HG03064 (cell line): ENCODE data around the gene KRTAP2-1.
"Not testable (repeated sequence)": the region's sequence is repeated elsewhere in the genome, so short reads cannot be mapped to it uniquely, and the experiment has no call there.

Source experiments
- ATAC-seq: cut with Tn5 transposase; IDR thresholded peaks from one replicate; pipeline ENCODE4 v1.9.1; 2021; ENCODE audit warnings: low read depth; ENCODE audit not compliant: unreplicated experiment

Gene KRTAP2-1

GRCh38 chr17:41058741-41059140 lies 11.6 kb upstream of the KRTAP2-1 start:
- no peak for ATAC-seq

DNA sequence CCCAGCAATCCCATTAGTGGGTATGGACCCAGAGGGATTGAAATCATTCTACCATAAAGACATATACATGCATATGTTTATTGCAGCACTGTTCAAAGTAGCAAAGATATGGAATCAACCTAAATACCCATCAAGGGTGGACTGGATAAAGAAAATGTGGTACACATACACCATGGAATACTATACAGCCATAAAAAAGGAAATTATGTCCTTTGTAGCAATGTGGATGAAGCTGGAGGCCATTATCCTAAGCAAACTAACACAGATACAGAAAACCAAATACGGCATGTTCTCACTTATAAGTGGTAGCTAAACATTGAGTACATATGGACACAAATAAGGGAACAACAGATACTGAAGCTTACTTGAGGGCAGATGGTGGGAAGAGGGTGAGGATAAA lies 10.4 kb upstream of the KRTAP2-1 start:
- ATAC-seq = no peak

- not testable (repeated sequence) for ATAC-seq
Observed at GRCh38 chr17:41055130-41055529, 8.0 kb upstream of the KRTAP2-1 start, which contains the start of gene KRTAP2-2. TSS of gene KRTAP2-2 (minus strand) at chr17:41055230. CDS start at chr17:41055211, 19 bp downstream.

- ATAC-seq = not testable (repeated sequence)
Observed at GRCh38 chr17:41054556-41054955, 7.4 kb upstream of the KRTAP2-1 start.

DNA sequence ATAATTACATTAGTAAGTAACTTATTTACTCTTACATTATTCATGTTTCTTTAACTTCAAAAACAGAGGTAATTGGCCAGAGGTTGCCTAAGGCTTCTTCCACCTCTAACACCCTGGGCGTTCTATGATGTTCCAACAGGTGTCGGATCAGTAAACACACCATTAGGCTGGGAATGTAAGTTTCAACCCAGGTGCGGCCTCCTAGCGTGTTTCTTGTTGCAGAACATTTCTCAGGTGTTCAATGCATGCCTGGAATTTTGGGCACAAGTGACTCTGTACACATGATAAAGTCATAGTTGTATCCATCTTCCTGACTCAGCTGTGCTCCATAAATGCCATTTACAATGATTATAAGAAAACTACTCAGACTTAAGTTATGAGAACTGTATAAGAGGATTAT lies 6.9 kb upstream of the KRTAP2-1 start:
- no peak for ATAC-seq

GRCh38 chr17:41052566-41052965 lies 5.5 kb upstream of the KRTAP2-1 start:
- no peak for ATAC-seq

- no peak for ATAC-seq
Observed at GRCh38 chr17:41049110-41049509, 2.0 kb upstream of the KRTAP2-1 start.

DNA sequence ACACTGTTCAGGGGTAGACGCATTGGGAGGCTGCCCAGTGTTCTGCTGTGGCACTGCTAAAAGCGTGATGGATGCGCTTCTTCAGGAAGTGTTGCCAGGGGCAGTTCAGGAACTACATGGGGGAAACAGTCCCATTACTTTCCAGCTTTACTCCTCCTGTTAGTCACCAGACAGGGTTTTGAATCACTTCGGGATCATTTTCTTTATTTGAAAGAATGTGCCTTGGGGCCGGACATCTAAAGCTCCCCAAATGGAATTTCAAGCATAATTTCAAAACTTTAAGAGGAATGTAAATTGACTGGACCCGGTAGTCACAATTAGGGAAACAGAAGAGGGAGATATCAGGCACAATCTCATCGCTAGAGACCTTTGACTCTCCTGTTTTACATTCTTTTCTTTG lies 1.3 kb upstream of the KRTAP2-1 start:
- ATAC-seq = no peak

- no peak for ATAC-seq
Observed at GRCh38 chr17:41042953-41043352, 4.2 kb downstream of the KRTAP2-1 start.

DNA sequence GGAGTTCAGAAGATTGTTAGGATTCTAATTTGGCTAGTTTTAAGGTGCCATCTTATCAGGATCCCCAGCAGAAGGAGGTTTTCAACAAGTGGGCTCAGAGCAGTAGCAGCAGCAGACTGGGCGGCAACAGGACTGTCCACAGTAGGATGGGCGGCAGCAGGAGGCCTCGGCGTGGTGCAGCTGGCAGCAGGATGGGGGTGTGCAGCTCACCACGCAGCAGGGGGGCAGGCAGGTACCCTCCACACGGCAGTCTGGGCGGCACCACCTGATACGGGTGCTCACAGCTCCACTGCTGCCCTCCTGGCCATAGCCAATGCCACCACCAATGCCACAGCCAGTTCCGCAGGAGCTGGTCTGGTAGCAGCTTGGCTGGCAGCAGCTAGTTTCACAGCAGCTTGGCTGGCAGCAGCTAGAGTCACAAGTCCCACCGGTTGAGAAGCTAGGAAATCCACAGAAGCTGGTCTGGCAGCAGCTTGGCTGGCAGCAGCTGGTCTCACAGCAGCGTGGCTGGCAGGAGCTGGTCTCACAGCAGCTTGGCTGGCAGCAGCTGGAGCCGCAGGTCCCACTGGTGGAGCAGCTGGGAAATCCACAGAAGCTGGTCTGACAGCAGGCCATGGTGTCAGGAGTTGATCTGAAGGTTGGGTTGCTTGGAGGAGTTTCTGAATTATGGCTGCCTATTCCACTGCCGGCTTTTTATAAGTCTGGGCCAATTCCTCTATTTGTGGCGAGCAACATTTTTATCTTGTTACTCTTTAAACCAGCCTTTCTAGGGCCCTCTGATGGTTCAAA lies 6.1 kb downstream of the KRTAP2-1 start, which contains the start of gene KRTAP1-1:
KRTAP1-1 (minus strand) TSS at position 668 of the 789 bp plus-strand sequence; CDS start at position 615, 53 bp downstream.
- not testable (repeated sequence) for ATAC-seq

DNA sequence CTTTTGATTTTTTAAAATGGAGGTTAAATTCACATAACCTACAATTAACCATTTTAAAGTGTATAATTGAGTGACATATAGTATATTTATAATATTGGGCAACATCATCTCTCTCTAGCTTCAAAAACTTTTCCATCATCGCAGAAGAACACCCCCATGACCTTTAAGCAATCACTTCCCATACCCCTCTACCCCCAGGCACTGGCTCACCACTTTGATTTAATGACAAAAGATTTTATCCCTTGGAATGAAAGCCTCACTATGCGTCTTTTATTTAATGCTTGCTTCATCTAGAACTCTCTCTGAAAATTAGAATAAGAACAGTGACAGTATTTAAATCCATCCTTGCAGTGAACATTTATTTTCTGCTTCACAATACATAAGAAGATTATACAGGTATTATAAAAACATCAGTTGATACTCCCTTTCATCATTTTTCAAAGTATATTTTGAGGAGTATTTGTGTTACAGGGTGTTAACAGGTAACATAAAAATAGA lies 9.2 kb downstream of the KRTAP2-1 start:
- no peak for ATAC-seq

GRCh38 chr17:41034346-41034935 lies 12.7 kb downstream of the KRTAP2-1 start, which contains the start of gene KRTAP1-3:
TSS of gene KRTAP1-3 (minus strand) at chr17:41034874. CDS start at chr17:41034821, 53 bp downstream.
- not testable (repeated sequence) for ATAC-seq

DNA sequence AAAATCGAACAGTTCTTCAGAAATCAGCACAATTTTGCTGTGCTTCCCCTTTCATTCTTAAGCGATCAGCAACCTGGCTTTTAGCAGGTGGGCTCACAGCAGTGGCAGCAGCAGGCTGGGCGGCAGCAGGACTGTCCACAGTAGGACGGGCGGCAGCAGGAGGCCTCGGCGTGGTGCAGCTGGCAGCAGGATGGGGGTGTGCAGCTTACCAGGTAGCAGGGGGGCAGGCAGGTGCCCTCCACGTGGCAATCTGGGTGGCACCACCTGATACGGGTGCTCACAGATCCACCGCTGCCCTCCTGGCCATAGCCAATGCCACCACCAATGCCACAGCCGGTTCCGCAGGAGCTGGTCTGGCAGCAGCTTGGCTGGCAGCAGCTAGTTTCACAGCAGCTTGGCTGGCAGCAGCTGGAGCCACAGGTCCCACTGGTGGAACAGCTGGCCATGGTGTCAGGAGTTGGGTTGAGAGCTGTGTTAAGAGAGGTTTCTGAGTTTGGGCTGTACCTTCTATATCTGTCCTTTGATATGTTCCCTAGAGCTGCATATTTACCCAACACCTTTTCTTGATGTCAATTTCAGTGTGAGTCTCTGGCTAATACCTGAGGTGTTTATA lies 17.4 kb downstream of the KRTAP2-1 start, which contains the start of gene KRTAP1-4:
KRTAP1-4 (minus strand) TSS at position 563 of the 613 bp plus-strand sequence; CDS start at position 446, 117 bp downstream.
- ATAC-seq = no peak

DNA sequence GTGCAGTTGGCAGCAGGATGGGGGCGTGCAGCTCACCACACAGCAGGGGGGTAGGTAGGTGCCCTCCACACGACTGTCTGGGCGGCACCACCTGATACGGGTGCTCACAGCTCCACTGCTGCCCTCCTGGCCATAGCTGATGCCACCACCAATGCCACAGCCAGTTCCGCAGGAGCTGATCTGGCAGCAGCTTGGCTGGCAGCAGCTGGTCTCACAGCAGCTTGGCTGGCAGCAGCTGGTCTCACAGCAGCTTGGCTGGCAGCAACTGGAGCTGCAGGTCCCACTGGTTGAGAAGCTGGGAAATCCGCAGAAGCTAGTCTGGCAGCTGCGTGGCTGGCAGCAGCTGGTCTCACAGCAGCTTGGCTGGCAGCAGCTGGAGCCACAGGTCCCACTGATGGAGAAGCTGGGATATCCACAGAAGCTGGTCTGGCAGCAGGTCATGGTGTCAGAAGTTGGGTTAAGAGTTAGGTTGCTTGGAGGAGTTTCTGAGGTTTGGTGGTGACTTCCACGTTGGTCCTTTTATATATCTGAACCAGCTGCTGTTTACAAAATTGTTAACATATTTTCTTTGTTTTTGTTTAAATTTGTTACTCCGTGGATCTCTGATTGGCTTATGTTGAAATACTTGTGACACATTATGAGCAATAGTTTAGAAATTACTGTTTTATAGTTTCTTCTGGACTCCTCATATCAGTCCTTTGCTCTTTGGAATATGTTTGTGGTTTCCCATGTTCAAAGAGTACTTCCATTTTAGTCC lies 20.2 kb downstream of the KRTAP2-1 start, which contains the start of gene KRTAP1-5:
KRTAP1-5 (minus strand) TSS at position 494 of the 757 bp plus-strand sequence; CDS start at position 441, 53 bp downstream.
- ATAC-seq = no peak

- no peak for ATAC-seq
Observed at GRCh38 chr17:41024697-41025096, 22.4 kb downstream of the KRTAP2-1 start.

DNA sequence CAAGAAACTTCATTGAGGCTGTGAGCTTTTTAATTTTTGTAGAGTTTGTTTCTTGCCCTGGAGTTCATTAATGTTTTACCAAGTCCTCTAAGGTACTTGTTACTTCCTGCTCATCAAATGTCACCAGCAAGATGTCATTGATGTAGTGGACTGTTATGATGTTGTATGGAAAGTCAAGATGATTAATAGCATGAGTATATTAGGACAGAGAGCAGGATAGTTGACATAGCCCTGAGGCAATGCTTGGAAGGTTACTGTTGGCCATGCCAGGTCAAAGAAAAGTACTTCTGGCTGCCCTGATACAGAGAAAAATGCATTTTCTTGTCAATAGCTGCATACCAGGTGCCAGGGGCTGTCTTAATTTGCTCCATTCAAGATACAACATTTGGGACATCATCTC lies 26.8 kb downstream of the KRTAP2-1 start:
- no peak for ATAC-seq

DNA sequence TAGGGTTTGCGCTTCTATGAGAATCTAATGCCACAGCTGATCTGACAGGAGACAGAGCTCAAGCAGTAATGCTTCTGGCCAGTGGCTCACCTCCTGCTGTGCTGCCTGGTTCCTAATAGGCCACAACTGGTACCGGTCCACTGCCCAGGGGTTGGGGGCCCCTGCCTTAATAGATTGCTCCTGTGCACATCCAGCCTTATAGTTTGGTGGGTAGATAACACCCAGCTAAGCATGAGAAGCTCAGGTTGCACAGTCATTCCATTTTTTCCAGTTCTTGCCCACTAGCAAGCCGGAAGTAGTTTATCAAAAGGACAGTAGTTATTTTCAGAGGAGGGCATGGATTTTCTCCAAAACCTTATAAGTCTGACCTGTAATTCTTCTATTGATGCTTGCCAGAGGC lies 27.7 kb downstream of the KRTAP2-1 start:
- ATAC-seq = no peak

- ATAC-seq = no peak
Observed at GRCh38 chr17:41018541-41018940, 28.6 kb downstream of the KRTAP2-1 start.

DNA sequence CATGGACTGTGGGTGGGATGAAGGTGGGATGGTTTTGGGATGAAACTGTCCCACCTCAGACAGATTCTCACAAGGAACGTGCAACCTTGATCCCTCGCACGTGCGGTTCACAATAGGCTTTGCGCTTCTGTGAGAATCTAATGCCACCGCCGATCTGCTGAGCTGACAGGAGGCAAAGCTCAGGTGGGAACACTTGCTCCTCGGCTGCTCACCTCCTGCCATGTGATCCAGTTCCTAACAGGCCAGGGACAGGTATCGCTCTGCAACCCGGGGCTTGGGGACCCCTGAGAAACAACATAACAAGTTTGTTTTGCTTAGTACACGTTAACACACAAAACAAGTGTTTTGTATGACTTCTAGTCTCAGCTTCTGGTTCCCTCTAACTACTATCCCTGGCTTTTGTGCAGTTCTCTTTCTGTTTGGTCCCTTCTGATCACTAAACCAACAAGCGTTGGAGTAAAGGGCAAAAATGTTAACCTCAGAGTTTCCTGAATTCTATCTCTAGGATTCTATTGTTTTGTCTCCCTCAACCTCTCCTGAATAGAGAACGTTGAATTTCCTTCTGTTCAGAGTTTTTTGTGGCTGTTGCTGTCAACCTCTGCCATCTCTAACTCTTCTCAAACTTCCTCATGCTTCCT lies 30.4 kb downstream of the KRTAP2-1 start:
- no peak for ATAC-seq

GRCh38 chr17:41015454-41015853 lies 31.7 kb downstream of the KRTAP2-1 start:
- ATAC-seq = no peak
